ENCODE measurements around the gene HDAC8.

Gene HDAC8

GRCh38 chrX:72306851-72307645, 265.6 kb downstream of the HDAC8 start:
- peaks cover 33 to 66% (median 44%) of the 10 kb centered on the region in 5 donors for H3K27me3 ChIP-seq (ENCODE audit: control insufficient read depth in 5 of 5, insufficient read depth in 4 of 5, low read length in 5 of 5)
- no peak overlapping the region for H3K27ac ChIP-seq (ENCODE audit: low read depth, low read length)

GRCh38 chrX:72306085-72306801, 266.4 kb downstream of the HDAC8 start:
- Histone ChIP-seq H3K9ac (ENCODE audit: low read length in 5 of 5) (no peak overlapping the region), H3K9me3 (ENCODE audit: control insufficient read depth in 5 of 5, low read length in 5 of 5) (no peaks in the 10 kb centered on the region), H3K4me3 (ENCODE audit: low read depth in 1 of 5, low read length in 5 of 5) (peak overlapping the region; percentile 63 to 72 (median 69)), H3K27ac (ENCODE audit: low read depth, low read length) (no peak overlapping the region), H3K4me1 (ENCODE audit: control insufficient read depth in 5 of 5, insufficient read depth in 5 of 5, low read length in 5 of 5) (peaks cover 2 to 44% (median 42%) of the 10 kb centered on the region in 5 donors), H3K27me3 (ENCODE audit: control insufficient read depth in 5 of 5, insufficient read depth in 4 of 5, low read length in 5 of 5) (peaks cover 35 to 73% (median 51%) of the 10 kb centered on the region in 5 donors), H3K36me3 (ENCODE audit: control insufficient read depth in 5 of 5, insufficient read depth in 5 of 5, low read length in 5 of 5) (no peaks in the 10 kb centered on the region)

More at GRCh38 chrX:72306851-72307645, 265.6 kb downstream of the HDAC8 start:
- Histone ChIP-seq H3K4me1 (ENCODE audit: control insufficient read depth in 5 of 5, insufficient read depth in 5 of 5, low read length in 5 of 5) (peaks cover 2 to 44% (median 42%) of the 10 kb centered on the region in 5 donors), H3K4me3 (ENCODE audit: low read depth in 1 of 5, low read length in 5 of 5) (peak overlapping the region; percentile 63 to 70 (median 68)), H3K9me3 (ENCODE audit: control insufficient read depth in 5 of 5, low read length in 5 of 5) (no peaks in the 10 kb centered on the region), H3K36me3 (ENCODE audit: control insufficient read depth in 5 of 5, insufficient read depth in 5 of 5, low read length in 5 of 5) (no peaks in the 10 kb centered on the region), H3K9ac (ENCODE audit: low read length in 5 of 5) (peak overlapping the region in 2 of 5 donors; percentile 25 to 52)

GRCh38 chrX:72305286-72306084, 267.2 kb downstream of the HDAC8 start, which contains the start of gene CITED1:
CITED1 (minus strand) TSS chrX:72305914; CDS start chrX:72302869, 3,045 bp downstream.
- Histone ChIP-seq H3K36me3 (ENCODE audit: control insufficient read depth in 5 of 5, insufficient read depth in 5 of 5, low read length in 5 of 5) (no peaks in the 10 kb centered on the region), H3K9ac (ENCODE audit: low read length in 5 of 5) (peak within 1 kb of the TSS in 1 of 5 donors; percentile 35), H3K4me1 (ENCODE audit: control insufficient read depth in 5 of 5, insufficient read depth in 5 of 5, low read length in 5 of 5) (peaks cover 2 to 44% (median 42%) of the 10 kb centered on the region in 5 donors), H3K4me3 (ENCODE audit: low read depth in 1 of 5, low read length in 5 of 5) (peak within 1 kb of the TSS; percentile 63 to 72 (median 69)), H3K27ac (ENCODE audit: low read depth, low read length) (no peak within 1 kb of the TSS), H3K27me3 (ENCODE audit: control insufficient read depth in 5 of 5, insufficient read depth in 4 of 5, low read length in 5 of 5) (peaks cover 35 to 81% (median 58%) of the 10 kb centered on the region in 5 donors), H3K9me3 (ENCODE audit: control insufficient read depth in 5 of 5, low read length in 5 of 5) (no peaks in the 10 kb centered on the region)

- H3K9ac ChIP-seq (ENCODE audit: low read length in 5 of 5), result peak overlapping the region in 1 of 5 donors; percentile 35
Observed at GRCh38 chrX:72304877-72305276, 267.8 kb downstream of the HDAC8 start.

GRCh38 chrX:72301781-72302180, 270.9 kb downstream of the HDAC8 start:
- peaks cover 29 to 79% (median 65%) of the 10 kb centered on the region in 5 donors for H3K27me3 ChIP-seq (ENCODE audit: control insufficient read depth in 5 of 5, insufficient read depth in 4 of 5, low read length in 5 of 5)
- H3K27ac ChIP-seq (ENCODE audit: low read depth, low read length), result no peak overlapping the region
- H3K9ac ChIP-seq (ENCODE audit: low read length in 5 of 5), result no peak overlapping the region
- H3K4me3 ChIP-seq (ENCODE audit: low read depth in 1 of 5, low read length in 5 of 5), result no peak overlapping the region
- peaks cover 0 to 21% (median 18%) of the 10 kb centered on the region in 5 donors for H3K4me1 ChIP-seq (ENCODE audit: control insufficient read depth in 5 of 5, insufficient read depth in 5 of 5, low read length in 5 of 5)
- no peaks in the 10 kb centered on the region for H3K9me3 ChIP-seq (ENCODE audit: control insufficient read depth in 5 of 5, low read length in 5 of 5)
- no peaks in the 10 kb centered on the region for H3K36me3 ChIP-seq (ENCODE audit: control insufficient read depth in 5 of 5, insufficient read depth in 5 of 5, low read length in 5 of 5)

More at GRCh38 chrX:72304877-72305276, 267.8 kb downstream of the HDAC8 start:
- Histone ChIP-seq H3K27me3 (ENCODE audit: control insufficient read depth in 5 of 5, insufficient read depth in 4 of 5, low read length in 5 of 5) (peaks cover 35 to 87% (median 61%) of the 10 kb centered on the region in 5 donors), H3K4me3 (ENCODE audit: low read depth in 1 of 5, low read length in 5 of 5) (peak overlapping the region; percentile 32 to 69 (median 48)), H3K9me3 (ENCODE audit: control insufficient read depth in 5 of 5, low read length in 5 of 5) (no peaks in the 10 kb centered on the region), H3K27ac (ENCODE audit: low read depth, low read length) (no peak overlapping the region), H3K4me1 (ENCODE audit: control insufficient read depth in 5 of 5, insufficient read depth in 5 of 5, low read length in 5 of 5) (peaks cover 2 to 44% (median 42%) of the 10 kb centered on the region in 5 donors), H3K36me3 (ENCODE audit: control insufficient read depth in 5 of 5, insufficient read depth in 5 of 5, low read length in 5 of 5) (no peaks in the 10 kb centered on the region)

GRCh38 chrX:72299891-72300630, 272.6 kb downstream of the HDAC8 start:
- Histone ChIP-seq H3K4me1 (ENCODE audit: control insufficient read depth in 5 of 5, insufficient read depth in 5 of 5, low read length in 5 of 5) (peaks cover 0 to 11% (median 6%) of the 10 kb centered on the region in 5 donors), H3K36me3 (ENCODE audit: control insufficient read depth in 5 of 5, insufficient read depth in 5 of 5, low read length in 5 of 5) (no peaks in the 10 kb centered on the region), H3K9ac (ENCODE audit: low read length in 5 of 5) (no peak overlapping the region), H3K4me3 (ENCODE audit: low read depth in 1 of 5, low read length in 5 of 5) (no peak overlapping the region), H3K9me3 (ENCODE audit: control insufficient read depth in 5 of 5, low read length in 5 of 5) (no peaks in the 10 kb centered on the region), H3K27me3 (ENCODE audit: control insufficient read depth in 5 of 5, insufficient read depth in 4 of 5, low read length in 5 of 5) (peaks cover 19 to 74% (median 59%) of the 10 kb centered on the region in 5 donors), H3K27ac (ENCODE audit: low read depth, low read length) (no peak overlapping the region)

GRCh38 chrX:72297953-72298730, 274.5 kb downstream of the HDAC8 start:
- Histone ChIP-seq H3K27me3 (ENCODE audit: control insufficient read depth in 5 of 5, insufficient read depth in 4 of 5, low read length in 5 of 5) (peaks cover 14 to 55% (median 44%) of the 10 kb centered on the region in 5 donors), H3K4me3 (ENCODE audit: low read depth in 1 of 5, low read length in 5 of 5) (no peak overlapping the region), H3K9me3 (ENCODE audit: control insufficient read depth in 5 of 5, low read length in 5 of 5) (no peaks in the 10 kb centered on the region), H3K36me3 (ENCODE audit: control insufficient read depth in 5 of 5, insufficient read depth in 5 of 5, low read length in 5 of 5) (no peaks in the 10 kb centered on the region), H3K9ac (ENCODE audit: low read length in 5 of 5) (no peak overlapping the region), H3K4me1 (ENCODE audit: control insufficient read depth in 5 of 5, insufficient read depth in 5 of 5, low read length in 5 of 5) (peaks cover 0 to 5% (median 0%) of the 10 kb centered on the region in 5 donors), H3K27ac (ENCODE audit: low read depth, low read length) (no peak overlapping the region)

- Histone ChIP-seq H3K36me3 (ENCODE audit: control insufficient read depth in 5 of 5, insufficient read depth in 5 of 5, low read length in 5 of 5) (no peaks in the 10 kb centered on the region), H3K4me3 (ENCODE audit: low read depth in 1 of 5, low read length in 5 of 5) (no peak overlapping the region), H3K9ac (ENCODE audit: low read length in 5 of 5) (no peak overlapping the region), H3K27ac (ENCODE audit: low read depth, low read length) (no peak overlapping the region), H3K4me1 (ENCODE audit: control insufficient read depth in 5 of 5, insufficient read depth in 5 of 5, low read length in 5 of 5) (peaks cover 0 to 5% (median 0%) of the 10 kb centered on the region in 5 donors), H3K9me3 (ENCODE audit: control insufficient read depth in 5 of 5, low read length in 5 of 5) (no peaks in the 10 kb centered on the region), H3K27me3 (ENCODE audit: control insufficient read depth in 5 of 5, insufficient read depth in 4 of 5, low read length in 5 of 5) (peaks cover 8 to 43% (median 33%) of the 10 kb centered on the region in 5 donors)
Observed at GRCh38 chrX:72296991-72297390, 275.7 kb downstream of the HDAC8 start.
